Stimulated activated CD8-positive, alpha-beta memory T cell treated with anti-CD3 and anti-CD28 coated beads, Interleukin-4, amount 100 ng/mL, for 24 hours (primary cell): ENCODE results near the gene CAMKK1.
A peak's percentile ranks its signal among the peaks of the same experiment; 100 is the strongest.

Experiments used
- DNase-seq: peaks from one replicate; pipeline ENCODE4 v3.0.0-alpha.2; 2020; ENCODE audit warnings: low read depth

Gene CAMKK1

DNA sequence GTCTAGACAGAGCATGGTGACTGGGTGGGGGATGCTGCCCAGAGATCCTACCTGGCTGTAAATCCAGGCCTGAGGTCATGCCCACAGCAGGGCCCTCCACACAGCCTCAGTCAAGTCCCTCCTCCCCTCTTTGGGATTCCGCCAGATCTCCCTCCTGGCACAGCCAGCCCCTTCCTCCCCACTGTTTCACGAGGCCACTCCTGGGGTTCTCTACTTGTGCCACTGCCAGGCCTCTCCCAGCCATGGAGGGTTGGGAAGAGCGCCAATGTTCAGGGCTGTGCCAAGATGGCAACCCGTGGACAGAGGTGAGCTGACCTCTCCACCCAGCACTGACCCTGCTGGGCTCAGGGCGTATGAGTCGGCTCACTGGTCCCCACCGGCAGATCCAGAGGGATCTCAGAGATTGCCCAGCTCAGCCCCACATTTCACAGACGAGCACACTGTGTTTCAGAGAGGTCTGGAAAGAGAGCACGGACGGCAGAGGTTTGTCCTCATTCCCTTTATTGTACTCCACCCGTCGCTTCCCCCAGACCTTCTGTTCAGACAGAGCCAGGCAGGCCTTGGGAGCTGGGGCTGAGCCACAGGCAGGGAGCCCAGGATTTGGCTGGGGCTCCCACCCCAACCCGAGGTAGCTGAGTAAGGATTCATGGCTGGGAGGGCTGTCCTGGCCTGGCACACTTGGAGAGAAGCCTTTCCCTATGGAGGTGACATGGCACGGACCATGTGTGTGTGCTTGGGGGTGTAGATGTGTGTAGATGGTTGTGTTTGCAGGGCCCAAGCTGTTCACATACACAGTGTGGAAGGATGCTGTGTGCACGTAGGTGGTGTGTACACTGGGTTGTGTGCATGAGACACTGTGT, 3.5 kb upstream of the CAMKK1 start:
- no peak for DNase-seq

DNA sequence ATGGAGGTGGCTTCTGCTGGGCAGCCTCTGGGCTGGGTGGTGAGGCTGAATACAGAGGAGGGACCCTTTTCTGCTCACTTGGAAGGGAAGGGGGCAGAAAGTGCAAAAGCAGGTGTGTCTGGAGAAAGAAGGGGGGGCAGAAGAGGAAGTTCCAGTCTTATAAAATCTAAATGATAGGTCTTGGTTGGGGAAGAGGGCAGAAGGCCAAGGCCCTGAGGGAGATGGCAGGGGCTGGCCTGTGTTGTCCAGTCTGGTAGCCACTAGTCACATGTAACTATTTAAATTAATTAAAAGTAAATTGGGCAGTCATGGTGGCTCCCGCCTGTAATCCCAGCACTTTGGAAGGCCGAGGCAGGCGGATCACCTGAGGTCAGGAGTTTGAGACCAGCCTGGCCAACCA, 2.5 kb upstream of the CAMKK1 start:
- DNase-seq: no peak

GRCh38 chr17:3894911-3895343, 2.1 kb upstream of the CAMKK1 start:
- no peak for DNase-seq

- DNase-seq: no peak
These were observed 1.3 kb upstream of the CAMKK1 start for GRCh38 chr17:3894188-3894587.

DNA sequence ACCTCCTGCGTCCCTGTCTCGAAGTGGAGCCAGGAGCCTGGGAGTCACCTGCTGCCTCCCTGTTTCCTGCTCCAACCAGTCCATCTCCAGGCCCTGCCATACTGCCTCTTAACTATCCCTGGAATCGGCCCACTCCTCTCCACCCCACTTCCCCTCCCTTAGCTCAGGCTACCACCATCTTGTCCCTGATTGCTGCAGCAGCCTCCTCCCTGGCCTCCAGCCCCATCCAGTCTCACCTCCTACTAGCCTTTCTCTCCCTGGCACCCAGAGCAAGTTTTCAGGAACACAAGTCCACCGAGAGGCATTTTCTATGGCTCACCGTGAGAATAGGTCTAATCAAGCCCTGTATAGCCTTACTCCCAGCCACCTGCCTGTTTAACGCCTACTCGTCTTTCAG, 865 bp upstream of the CAMKK1 start:
- DNase-seq: no peak

- DNase-seq: peak; percentile 52
These were observed 506 bp downstream of the CAMKK1 start for GRCh38 chr17:3892095-3892998.

DNA sequence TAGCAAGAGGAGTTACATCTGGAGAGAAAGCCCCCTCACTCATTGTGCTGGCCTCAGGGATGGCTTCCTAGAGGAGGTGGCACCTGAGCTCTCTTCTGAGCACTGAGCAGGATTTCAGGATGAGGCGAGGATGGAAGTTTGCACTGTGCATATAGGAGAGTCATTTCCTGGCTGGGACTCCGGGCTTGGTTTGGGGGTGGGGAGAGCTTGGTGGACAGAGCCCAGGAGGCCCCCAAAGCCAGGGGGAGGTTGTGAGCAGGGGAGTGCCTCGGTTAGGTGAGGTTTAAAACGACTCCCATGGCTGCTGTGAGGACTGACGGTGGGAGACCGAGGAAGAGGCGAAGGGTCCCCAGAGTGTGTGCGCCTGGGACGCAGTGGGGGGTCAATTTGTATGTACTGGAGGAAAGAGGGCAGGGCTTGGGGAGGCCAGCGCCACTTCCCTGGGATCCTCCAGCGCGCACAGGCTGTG, 1.2 kb downstream of the CAMKK1 start:
- no peak for DNase-seq

GRCh38 chr17:3890878-3891219, 2.0 kb downstream of the CAMKK1 start:
- no peak for DNase-seq

DNA sequence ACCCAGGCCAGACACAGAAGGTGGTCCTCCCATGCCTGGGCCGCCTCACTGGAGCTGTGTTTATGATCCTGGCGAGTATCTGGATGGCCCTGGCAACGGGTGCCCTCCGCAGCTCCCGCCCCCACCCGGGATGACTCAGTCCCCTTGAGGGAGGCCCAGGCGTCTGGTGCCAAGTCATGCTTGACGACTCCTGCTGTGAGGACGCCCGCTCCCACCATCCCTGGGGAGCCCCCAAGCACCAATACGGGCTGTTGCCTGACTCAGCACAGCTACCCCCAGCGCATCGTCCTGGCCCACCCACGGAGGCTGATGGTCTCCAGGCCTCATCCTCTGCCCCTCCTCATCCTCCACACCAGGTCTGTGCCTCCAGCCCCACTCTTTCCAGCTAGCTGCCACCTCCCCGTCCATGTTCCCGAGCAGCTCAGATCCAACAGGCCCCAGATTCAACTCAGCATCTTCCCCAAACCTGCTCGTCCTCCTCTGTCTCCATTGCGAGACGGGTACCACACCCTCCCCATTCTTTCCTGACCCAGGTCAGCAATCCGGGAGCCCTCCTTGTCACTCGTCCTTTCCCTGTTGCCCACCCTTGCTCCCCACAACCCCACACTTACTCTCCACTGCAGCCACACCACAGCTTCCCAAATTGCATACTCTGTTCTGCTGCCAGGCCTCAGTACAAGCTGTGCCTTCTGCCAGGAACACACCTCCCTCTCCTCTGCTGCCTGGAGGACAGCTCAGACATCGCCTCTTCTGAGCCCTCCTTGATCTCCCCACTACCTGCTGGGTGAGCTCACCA, 2.6 kb downstream of the CAMKK1 start:
- DNase-seq: no peak

DNA sequence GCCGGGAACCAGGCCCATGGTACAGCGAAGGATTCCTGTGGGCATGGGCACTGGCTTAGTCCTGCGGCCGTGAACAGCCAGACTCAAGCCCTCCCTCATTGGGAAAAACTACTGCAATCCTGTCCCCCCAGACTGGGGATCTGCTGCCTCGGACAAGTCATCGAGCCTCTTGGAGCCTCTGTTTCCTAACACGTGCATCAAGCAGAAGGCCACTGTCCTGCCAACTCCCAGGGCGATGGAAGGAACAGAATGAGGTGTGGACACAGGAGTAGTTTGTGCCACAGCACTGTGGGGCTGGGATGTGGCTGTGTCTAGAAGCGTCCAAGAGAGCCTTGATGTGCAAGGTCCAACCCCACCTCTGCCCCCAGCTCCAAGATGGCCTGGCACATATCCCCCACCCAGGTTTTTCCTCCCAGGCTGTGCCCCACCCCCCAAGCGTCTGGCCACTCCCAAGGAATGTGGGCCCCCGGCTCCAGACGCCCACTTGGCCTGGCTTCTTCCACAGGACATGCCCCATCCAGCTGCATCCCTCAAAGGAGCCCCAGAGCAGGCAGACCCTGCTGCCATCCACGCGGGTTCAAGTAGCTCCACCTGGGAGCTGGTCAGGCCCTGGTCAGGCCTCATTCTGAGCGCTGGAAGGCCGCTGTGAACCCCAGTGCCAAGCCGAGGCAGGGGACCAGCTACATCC, 3.4 kb downstream of the CAMKK1 start:
- no peak for DNase-seq

GRCh38 chr17:3888343-3889171, 4.3 kb downstream of the CAMKK1 start:
- no peak for DNase-seq

GRCh38 chr17:3887804-3888203, 5.0 kb downstream of the CAMKK1 start:
- no peak for DNase-seq

GRCh38 chr17:3887394-3887793, 5.5 kb downstream of the CAMKK1 start:
- DNase-seq: no peak

- no peak for DNase-seq
These were observed 6.1 kb downstream of the CAMKK1 start for GRCh38 chr17:3886776-3887175.

- no peak for DNase-seq
These were observed 6.9 kb downstream of the CAMKK1 start for GRCh38 chr17:3885970-3886369.

DNA sequence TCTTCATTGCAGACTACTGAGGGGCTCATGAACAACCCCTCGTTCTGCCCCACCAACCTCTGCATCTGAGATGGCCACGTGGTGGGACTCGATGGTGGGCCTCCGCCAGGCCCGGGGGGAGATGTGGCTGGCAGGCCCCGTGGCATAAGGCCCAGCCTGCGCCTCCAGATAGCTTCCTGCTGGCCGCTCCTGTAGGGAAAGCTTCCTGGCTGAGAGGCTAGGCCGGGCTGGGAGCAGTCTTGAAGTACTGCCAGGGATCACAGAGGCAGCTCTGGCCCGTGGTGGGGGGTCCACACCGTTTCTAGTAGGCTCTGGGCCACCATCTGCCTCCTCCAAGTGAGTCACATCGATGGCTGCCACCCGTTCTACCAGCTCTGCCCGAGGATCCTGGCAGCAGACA, 7.6 kb downstream of the CAMKK1 start:
- no peak for DNase-seq

DNA sequence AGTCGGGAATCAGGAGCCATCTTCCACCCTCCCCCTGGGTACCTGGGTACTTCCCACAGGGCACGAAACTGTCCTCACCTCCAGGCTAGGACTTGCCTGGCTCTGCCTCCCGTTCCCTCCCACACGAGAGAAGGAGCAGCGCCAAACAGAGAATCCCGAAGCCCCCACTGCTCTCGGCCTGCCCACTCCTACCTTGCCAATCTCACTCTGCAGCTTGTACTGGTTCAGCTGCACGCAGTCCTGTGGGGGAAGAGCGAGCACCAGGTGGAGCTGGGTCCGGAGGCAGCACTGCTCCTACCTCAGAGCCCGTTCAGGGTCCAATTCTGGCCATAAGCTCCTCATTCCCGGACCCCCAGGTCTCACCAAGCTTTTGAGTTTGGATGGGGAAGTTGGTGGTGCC, 8.7 kb downstream of the CAMKK1 start:
- DNase-seq: no peak

GRCh38 chr17:3882276-3882675, 10.6 kb downstream of the CAMKK1 start:
- no peak for DNase-seq

DNA sequence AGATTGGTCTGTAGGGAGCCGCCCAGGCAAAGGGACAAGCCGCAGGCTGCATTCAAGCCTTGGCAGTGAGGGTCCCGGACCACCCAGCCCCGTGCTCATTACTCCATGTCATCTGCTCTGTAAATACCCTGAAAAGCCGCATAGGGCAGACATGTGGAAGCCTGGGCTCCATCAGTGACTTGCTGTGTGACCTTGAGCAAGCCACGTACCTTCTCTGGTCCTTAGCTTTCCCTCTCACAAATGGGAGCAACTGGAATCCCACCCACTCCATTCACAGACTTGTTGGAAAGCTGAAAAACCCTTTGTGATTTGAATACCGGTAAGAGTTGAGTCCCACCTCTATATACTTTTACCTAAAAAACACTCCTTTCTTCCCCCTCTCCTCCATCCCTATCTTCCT, 11.9 kb downstream of the CAMKK1 start:
- DNase-seq: no peak

- no peak for DNase-seq
These were observed 13.0 kb downstream of the CAMKK1 start for GRCh38 chr17:3879591-3880417.
